Measurements from ENCODE around the gene MPL.
A peak's percentile ranks its signal among the peaks of the same experiment; 100 is the strongest.
"Not testable (repeated sequence)": the region's sequence is repeated elsewhere in the genome, so short reads cannot be mapped to it uniquely, and the experiment has no call there.

Gene MPL

DNA sequence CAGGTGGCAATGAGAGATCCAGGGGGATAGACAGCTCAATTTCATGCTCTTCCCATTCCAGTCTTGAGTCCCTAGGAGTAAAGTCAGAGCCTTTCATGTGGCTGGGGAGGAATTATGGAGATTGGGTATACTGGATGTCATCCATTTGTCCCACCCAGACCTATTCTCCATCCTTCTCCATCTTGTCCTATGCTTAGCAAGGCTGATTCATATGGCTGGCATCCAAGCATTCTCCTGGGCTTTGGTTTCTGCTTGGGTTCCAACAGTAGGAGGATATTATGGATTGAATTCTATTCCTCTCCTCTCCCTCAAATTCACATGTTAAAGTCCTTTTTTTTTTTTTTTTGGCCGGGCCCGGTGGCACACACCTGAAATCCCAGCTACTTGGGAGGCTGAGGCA lies 17.3 kb downstream of the MPL start:
- DNase-seq (ENCODE audit: low spot score), result no peak

GRCh38 chr1:43357251-43357650 lies 19.6 kb downstream of the MPL start:
- DNase-seq (ENCODE audit: low spot score), result no peak

DNA sequence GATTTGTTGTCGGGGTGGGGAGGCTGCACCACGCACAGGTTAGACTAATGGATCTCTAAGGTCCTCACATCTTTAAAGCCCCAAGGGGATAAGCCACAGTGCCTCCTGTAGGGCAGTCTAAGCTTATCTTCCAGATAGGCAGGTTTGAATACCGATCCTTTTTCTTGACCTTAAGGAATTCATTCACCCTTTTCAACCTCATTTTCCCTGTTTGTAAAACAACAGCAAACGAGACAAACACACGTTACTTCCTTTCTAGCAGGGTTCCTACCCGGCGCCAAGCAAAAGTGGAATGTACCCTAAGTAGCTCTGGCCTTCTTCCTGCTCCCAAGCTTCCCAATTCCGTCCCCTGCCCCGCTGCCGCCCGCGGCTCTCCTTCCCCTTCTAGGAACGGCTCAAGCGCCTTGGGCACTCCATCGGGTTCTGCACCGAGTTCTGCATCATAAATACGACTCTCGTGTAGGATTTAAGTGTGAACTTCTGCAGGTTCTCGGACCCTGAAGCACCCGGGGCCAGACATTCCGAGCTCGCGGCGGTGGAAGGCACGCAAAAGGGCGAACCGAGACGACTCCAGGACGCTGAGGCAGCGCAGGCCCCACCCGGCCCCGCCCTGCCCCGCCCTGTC lies 20.6 kb downstream of the MPL start:
- DNase-seq (ENCODE audit: low spot score), result no peak

GRCh38 chr1:43358746-43359693 lies 21.4 kb downstream of the MPL start, which contains the start of gene CDC20:
CDC20 (plus strand) TSS chr1:43358981; CDS start chr1:43359216, 235 bp downstream.
- peak; percentile 100 for DNase-seq (ENCODE audit: low spot score)

GRCh38 chr1:43359696-43360095 lies 22.1 kb downstream of the MPL start:
- DNase-seq (ENCODE audit: low spot score), result no peak

GRCh38 chr1:43360616-43361015 lies 23.0 kb downstream of the MPL start:
- DNase-seq (ENCODE audit: low spot score), result no peak

- DNase-seq (ENCODE audit: low spot score), result no peak
These were observed 25.8 kb downstream of the MPL start for GRCh38 chr1:43363283-43363934.

DNA sequence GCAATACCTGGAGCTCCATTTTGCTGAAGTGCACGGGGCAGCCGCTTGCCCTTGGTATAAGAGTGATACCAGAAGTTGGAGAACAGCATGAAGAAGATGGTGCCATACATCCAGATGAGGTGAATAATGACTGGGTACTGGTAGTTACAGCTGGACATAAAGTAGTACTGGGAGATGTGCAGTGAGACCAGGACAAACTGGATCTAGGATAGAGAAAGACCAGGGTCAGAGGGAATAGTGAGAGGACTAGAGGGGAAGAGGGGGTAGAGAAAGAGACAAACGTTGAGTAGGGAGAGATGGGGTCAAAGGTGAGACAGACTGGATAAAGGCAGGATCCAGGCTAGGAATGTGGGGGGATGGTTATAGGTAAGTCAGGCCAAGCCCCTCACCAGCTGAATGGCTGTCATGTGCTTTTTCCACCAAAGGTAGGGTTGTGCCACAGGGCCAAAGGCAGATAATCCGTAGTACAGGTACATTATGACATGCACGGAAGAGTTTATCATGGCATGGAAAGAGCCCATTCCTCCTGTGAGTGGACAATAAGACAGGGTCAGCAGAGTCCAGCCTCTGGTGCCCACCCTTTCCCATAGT lies 26.4 kb downstream of the MPL start:
- no peak for DNase-seq (ENCODE audit: low spot score)

- no peak for DNase-seq (ENCODE audit: low spot score)
These were observed 28.1 kb downstream of the MPL start for GRCh38 chr1:43365678-43366077.

- DNase-seq (ENCODE audit: low spot score), result peak; percentile 58
These were observed 28.6 kb downstream of the MPL start for GRCh38 chr1:43366179-43366578.

- no peak for DNase-seq (ENCODE audit: low spot score)
These were observed 29.0 kb downstream of the MPL start for GRCh38 chr1:43366601-43367025.

GRCh38 chr1:43367026-43367903 lies 29.6 kb downstream of the MPL start:
- peak; percentile 63 for DNase-seq (ENCODE audit: low spot score)

DNA sequence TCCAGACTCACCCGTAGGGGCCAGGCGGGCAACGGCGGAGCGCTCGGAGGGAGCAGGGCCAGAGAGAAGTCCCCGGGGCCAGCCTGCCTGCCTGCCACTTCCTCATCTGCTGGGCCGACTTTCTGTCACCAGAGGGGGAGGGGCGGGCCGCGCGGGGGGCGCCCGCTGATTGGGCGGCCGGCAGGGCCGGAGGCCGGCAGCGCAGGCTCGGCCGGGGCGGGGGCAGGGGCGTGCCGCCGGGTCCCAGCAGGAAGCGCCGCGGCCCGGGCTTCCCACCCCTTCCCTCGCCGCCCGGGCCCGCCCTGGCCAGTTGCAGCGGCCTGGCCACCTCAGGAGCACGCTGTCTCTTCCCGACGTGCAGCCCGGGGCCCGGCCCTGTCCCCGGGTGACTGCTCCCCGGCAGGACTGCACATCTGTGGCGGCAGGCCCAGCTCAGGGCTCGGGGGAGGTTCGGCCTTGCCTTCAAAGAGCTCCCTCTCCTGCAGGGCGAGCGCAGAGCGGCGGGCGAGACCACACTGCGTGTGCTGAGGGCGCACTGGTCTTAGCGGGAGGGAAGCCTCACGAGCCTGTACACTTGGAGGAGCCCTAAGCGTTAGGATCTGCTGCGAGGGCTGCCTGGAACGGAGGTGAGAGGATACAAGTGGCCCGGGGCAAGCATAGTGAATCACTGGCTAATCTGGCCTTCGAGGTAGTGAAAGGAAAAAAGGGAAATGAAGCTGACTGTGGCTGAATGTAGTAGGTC lies 30.5 kb downstream of the MPL start, which contains the start of gene ELOVL1:
Gene ELOVL1 (minus strand): TSS at position 108 of the 742 bp plus-strand sequence. CDS start 2,402 bp downstream, outside the sequence.
- DNase-seq (ENCODE audit: low spot score), result peak; percentile 95

- no peak for DNase-seq (ENCODE audit: low spot score)
These were observed 31.0 kb downstream of the MPL start for GRCh38 chr1:43368646-43369020.

- DNase-seq (ENCODE audit: low spot score), result not testable (repeated sequence)
These were observed 32.2 kb downstream of the MPL start for GRCh38 chr1:43369779-43370178.

GRCh38 chr1:43370564-43370963 lies 32.9 kb downstream of the MPL start:
- DNase-seq (ENCODE audit: low spot score), result no peak

DNA sequence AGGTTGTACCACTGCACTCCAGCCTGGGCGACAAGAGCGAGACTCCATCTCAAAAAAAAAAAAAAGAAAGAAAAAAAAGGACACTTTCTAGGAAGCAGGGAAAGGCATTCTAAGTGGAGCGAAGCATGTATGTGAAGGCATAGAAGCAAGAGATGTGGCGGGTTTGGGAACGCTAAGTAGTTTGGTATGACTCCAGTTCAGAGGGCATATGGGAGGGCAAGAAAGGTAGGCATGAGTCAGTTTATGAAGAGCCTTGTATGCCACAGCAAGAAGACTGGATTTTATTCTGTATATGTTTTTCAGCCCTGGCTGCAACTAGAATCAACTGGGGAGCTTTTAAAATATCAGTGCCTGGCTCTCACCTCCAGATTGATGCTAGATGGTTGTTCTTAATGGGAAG lies 34.6 kb downstream of the MPL start:
- no peak for DNase-seq (ENCODE audit: low spot score)

- no peak for DNase-seq (ENCODE audit: low spot score)
These were observed 35.7 kb downstream of the MPL start for GRCh38 chr1:43373066-43373940.

GRCh38 chr1:43376723-43377235 lies 39.2 kb downstream of the MPL start:
- no peak for DNase-seq (ENCODE audit: low spot score)
